Brain microvascular endothelial cell (primary cell): Measurements from ENCODE around the gene POC1A.
A peak's percentile ranks its signal among the peaks of the same experiment; 100 is the strongest.
"Not testable (repeated sequence)": the region's sequence is repeated elsewhere in the genome, so short reads cannot be mapped to it uniquely, and the experiment has no call there.

Experiments
- DNase-seq: peaks from one replicate; pipeline ENCODE4 v3.0.0-alpha.2; 2020
- H3K27ac ChIP-seq: fragments of 250-450 bp; sonication (Bioruptor Pico); 2 replicates; pipeline ENCODE4 v1.5.1; 2020; ENCODE audit warnings: mild to moderate bottlenecking, moderate library complexity
- H3K27me3 ChIP-seq: fragments of 250-450 bp; sonication (Bioruptor Pico); replicated peaks from 2 replicates; pipeline ENCODE4 v1.5.1; 2020; ENCODE audit warnings: mild to moderate bottlenecking
- H3K36me3 ChIP-seq: fragments of 250-450 bp; sonication (Bioruptor Pico); replicated peaks from 2 replicates; pipeline ENCODE4 v1.5.1; 2020; ENCODE audit warnings: mild to moderate bottlenecking
- H3K4me3 ChIP-seq: 2 replicates; pipeline ENCODE4 v1.5.1; 2011; ENCODE audit warnings: low read depth, mild to moderate bottlenecking, control low read depth, low read length, moderate library complexity
- CTCF ChIP-seq: IDR thresholded peaks from 2 replicates; pipeline ENCODE4 v1.5.1; 2011; ENCODE audit warnings: low read depth, mild to moderate bottlenecking, moderate library complexity, low read length, control low read depth, inconsistent platforms; ENCODE audit errors: missing control alignments
- in situ Hi-C: cut with HindIII; loops from 2 replicates; pipeline ENCODE4 v1.10.0; 2017; ENCODE audit warnings: low sequenced_read_pairs, low pct_ligation_motif_present

The POC1A gene

DNA sequence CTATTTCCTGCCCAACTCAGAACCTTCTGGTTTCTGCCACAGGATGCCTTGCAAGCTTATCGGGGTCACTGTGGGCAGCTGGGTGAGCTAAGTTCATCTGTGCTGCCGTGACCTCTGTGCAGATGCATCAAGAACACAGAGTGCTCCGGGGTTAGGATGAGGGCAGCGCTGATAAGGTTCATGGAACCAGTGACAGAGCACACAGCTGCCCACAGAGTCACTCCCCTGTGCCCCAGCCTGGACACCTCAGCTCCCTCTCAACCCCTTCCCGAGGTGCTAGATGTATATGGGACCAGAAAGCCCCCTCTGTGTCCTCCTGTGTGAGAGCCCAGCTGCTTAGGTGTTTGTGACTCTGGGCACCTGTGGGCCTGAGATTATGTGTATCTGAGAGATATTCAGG lies 28.0 kb upstream of the POC1A start:
- H3K27ac ChIP-seq, result no peak overlapping the region
- TF ChIP-seq CTCF, result no peak
- H3K4me3 ChIP-seq, result no peak overlapping the region
- H3K27me3 ChIP-seq, result no peaks in the 10 kb centered on the region
- no peak for DNase-seq
- in situ Hi-C loops, result no loop called here
- H3K36me3 ChIP-seq, result no peaks in the 10 kb centered on the region

DNA sequence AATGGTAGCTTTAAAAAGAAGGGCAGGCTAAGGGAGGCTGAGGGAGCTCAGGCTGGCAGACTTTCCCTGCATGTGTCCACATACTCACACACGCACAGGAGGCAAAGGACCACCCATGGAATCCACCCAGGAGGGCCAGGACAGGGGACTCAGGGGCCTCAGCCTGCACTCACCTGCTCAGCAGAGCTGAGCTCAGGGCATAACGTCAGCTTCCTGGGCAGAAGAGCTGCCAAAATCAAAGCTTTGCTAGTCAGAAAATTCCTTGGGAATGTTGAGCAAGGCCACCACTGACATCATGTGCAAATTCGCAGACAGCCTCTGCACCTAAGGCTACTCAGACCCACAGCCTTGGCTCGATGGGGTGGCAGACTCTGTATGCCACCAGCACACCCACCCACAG lies 27.3 kb upstream of the POC1A start:
- no peak overlapping the region for H3K27ac ChIP-seq
- no peak for TF ChIP-seq CTCF
- no peaks in the 10 kb centered on the region for H3K27me3 ChIP-seq
- in situ Hi-C loops, result no loop called here
- H3K36me3 ChIP-seq, result no peaks in the 10 kb centered on the region
- no peak for DNase-seq
- no peak overlapping the region for H3K4me3 ChIP-seq

GRCh38 chr3:52178537-52178936 lies 24.3 kb upstream of the POC1A start:
- Histone ChIP-seq H3K27me3 (no peaks in the 10 kb centered on the region), H3K27ac (no peak overlapping the region), H3K36me3 (no peaks in the 10 kb centered on the region), H3K4me3 (no peak overlapping the region)
- no peak for TF ChIP-seq CTCF
- in situ Hi-C loops, result no loop called here
- DNase-seq, result no peak

- H3K27me3 ChIP-seq, H3K4me3 ChIP-seq, DNase-seq, H3K36me3 ChIP-seq, in situ Hi-C loops, H3K27ac ChIP-seq: not testable (repeated sequence)
Measured at GRCh38 chr3:52178126-52178525, 23.9 kb upstream of the POC1A start.

- Histone ChIP-seq H3K27ac (no peak overlapping the region), H3K4me3 (no peak overlapping the region), H3K36me3 (no peaks in the 10 kb centered on the region), H3K27me3 (no peaks in the 10 kb centered on the region)
- DNase-seq, result no peak
- in situ Hi-C loops, result no loop called here
- no peak for TF ChIP-seq CTCF
Measured at GRCh38 chr3:52177701-52178042, 23.4 kb upstream of the POC1A start.

DNA sequence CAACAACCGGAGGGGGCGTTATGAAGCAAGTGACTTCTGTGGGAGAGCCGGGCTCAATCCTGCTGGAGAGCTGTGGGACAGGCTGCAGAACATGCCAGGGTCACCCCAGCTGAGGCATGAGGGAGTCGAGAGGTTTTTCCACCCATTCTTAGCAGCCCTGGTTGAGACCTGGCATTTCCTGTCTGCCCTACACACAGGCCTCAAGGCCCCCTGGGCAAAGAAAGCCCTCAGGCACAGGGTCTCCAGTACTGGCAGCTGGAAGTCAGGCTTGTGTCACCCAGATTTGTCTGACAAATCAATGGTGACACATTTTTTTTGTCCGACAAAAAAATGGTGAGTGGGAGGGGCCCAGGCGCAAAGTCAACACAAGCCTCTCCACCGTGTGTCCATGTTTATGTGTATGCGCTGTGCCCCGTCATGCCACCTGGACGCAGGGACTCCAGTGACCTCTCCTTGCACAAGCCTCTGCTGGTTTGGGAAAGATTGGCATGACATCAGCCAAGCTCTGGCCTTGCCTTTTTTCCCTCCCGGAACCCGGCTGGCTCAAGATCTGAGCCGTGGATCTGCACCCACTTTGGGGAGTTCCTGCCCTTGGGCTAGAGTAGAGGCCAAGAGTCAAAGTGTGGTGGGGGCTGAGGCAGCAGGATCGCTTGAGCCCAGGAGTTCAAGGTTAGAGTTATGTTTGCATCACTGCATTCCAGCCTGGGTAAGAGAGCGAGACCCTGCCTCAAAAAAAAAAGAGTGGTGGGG lies 22.9 kb upstream of the POC1A start:
- DNase-seq, result no peak
- TF ChIP-seq CTCF, result peak; percentile 2
- in situ Hi-C loops, result no loop called here
- Histone ChIP-seq H3K4me3 (no peak overlapping the region), H3K27me3 (no peaks in the 10 kb centered on the region), H3K27ac (no peak overlapping the region), H3K36me3 (no peaks in the 10 kb centered on the region)
